DMS79 treated with DMSO at 0.1 percent for 48 hours (cell line): ENCODE results near the gene MYO16.

Experiments
- DNase-seq: peaks from one replicate; lab custom pipeline; 2025; lab: John Stamatoyannopoulos, UW

The MYO16 gene

GRCh38 chr13:108797354-108797753, 167.9 kb downstream of the MYO16 start:
- DNase-seq: no peak

- no peak for DNase-seq
Observed at GRCh38 chr13:108807841-108808240, 178.4 kb downstream of the MYO16 start.

- DNase-seq: no peak
Observed at GRCh38 chr13:108812165-108812564, 182.8 kb downstream of the MYO16 start.

GRCh38 chr13:108812661-108813060, 183.2 kb downstream of the MYO16 start:
- no peak for DNase-seq

GRCh38 chr13:108813587-108814170, 184.3 kb downstream of the MYO16 start:
- DNase-seq: no peak

GRCh38 chr13:108816375-108816774, 187.0 kb downstream of the MYO16 start:
- DNase-seq: no peak

- DNase-seq: peak; percentile 7
Observed at GRCh38 chr13:108827646-108828045, 198.2 kb downstream of the MYO16 start.

- DNase-seq: no peak
Observed at GRCh38 chr13:108828086-108828815, 198.8 kb downstream of the MYO16 start.

- no peak for DNase-seq
Observed at GRCh38 chr13:108830916-108831315, 201.5 kb downstream of the MYO16 start.

GRCh38 chr13:108833531-108833930, 204.1 kb downstream of the MYO16 start:
- DNase-seq: no peak

GRCh38 chr13:108834193-108834592, 204.8 kb downstream of the MYO16 start:
- DNase-seq: no peak

- DNase-seq: no peak
Observed at GRCh38 chr13:108835083-108835482, 205.7 kb downstream of the MYO16 start.

GRCh38 chr13:108850691-108851090, 221.3 kb downstream of the MYO16 start:
- no peak for DNase-seq

- no peak for DNase-seq
Observed at GRCh38 chr13:108851660-108852059, 222.2 kb downstream of the MYO16 start.

- DNase-seq: no peak
Observed at GRCh38 chr13:108853031-108853430, 223.6 kb downstream of the MYO16 start.

- no peak for DNase-seq
Observed at GRCh38 chr13:108855737-108856387, 226.5 kb downstream of the MYO16 start.

- no peak for DNase-seq
Observed at GRCh38 chr13:108858676-108859075, 229.3 kb downstream of the MYO16 start.

GRCh38 chr13:108859197-108860012, 230.0 kb downstream of the MYO16 start:
- DNase-seq: no peak

- no peak for DNase-seq
Observed at GRCh38 chr13:108860418-108860817, 231.0 kb downstream of the MYO16 start.

GRCh38 chr13:108877300-108877699, 247.9 kb downstream of the MYO16 start:
- DNase-seq: no peak

- no peak for DNase-seq
Observed at GRCh38 chr13:108878732-108879131, 249.3 kb downstream of the MYO16 start.

- no peak for DNase-seq
Observed at GRCh38 chr13:108889324-108889984, 260.0 kb downstream of the MYO16 start.
